Natural killer cell (primary cell): Measurements from ENCODE around the gene MACO1. TPM values are rescaled to one million over a fixed set of nuclear protein-coding genes. Genes with fewer than 3 reads are reported as not detected.
"Not testable (repeated sequence)": the region's sequence is repeated elsewhere in the genome, so short reads cannot be mapped to it uniquely, and the experiment has no call there.

Source experiments
- ATAC-seq, 3 donors: fragments of 150-1000 bp in 2 of 3; fragments of 200-7000 bp in 1 of 3; cut with Tn5 transposase; 1 replicate in 1 of 3; 2 replicates in 2 of 3; pipeline ENCODE4 v1.10.0; 2021; ENCODE audit warnings: mild to moderate bottlenecking in 2 of 3, moderate library complexity in 2 of 3
- DNase-seq, 2 donors: peaks; one replicate each; pipeline versions ENCODE4 v3.0.0 to v3.0.0-alpha.2; 2013 to 2021; ENCODE audit warnings: mixed read lengths in 1 of 2
- H3K27ac ChIP-seq: one replicate; pipeline ENCODE4 v1.5.1; 2013; ENCODE audit warnings: mild to moderate bottlenecking, low read length
- H3K27me3 ChIP-seq: one replicate; pipeline ENCODE4 v1.6.1; 2013; ENCODE audit warnings: low read length; ENCODE audit not compliant: control insufficient read depth, insufficient read depth
- H3K36me3 ChIP-seq: one replicate; pipeline ENCODE4 v1.6.1; 2013; ENCODE audit warnings: low read length; ENCODE audit not compliant: control insufficient read depth, insufficient read depth
- H3K4me1 ChIP-seq: one replicate; pipeline ENCODE4 v1.6.1; 2013; ENCODE audit warnings: low read length; ENCODE audit not compliant: control insufficient read depth, insufficient read depth
- H3K4me3 ChIP-seq: one replicate; pipeline ENCODE4 v1.5.1; 2013; ENCODE audit warnings: low read length
- H3K9me3 ChIP-seq: one replicate; pipeline ENCODE4 v1.6.1; 2013; ENCODE audit warnings: low read length; ENCODE audit not compliant: control insufficient read depth, insufficient read depth
- H3K27ac Mint-ChIP-seq, 2 donors: one replicate each; pipeline ENCODE4 v1.8.0; 2022; ENCODE audit warnings: mild to moderate bottlenecking in 2 of 2, mixed read lengths in 2 of 2, moderate library complexity in 1 of 2
- H3K27me3 Mint-ChIP-seq, 2 donors: one replicate each; pipeline ENCODE4 v1.8.0; 2022; ENCODE audit warnings: low read depth in 2 of 2, mixed read lengths in 2 of 2
- H3K36me3 Mint-ChIP-seq: one replicate; pipeline ENCODE4 v1.8.0; 2022; ENCODE audit warnings: mixed read lengths
- H3K4me1 Mint-ChIP-seq, 2 donors: one replicate each; pipeline ENCODE4 v1.8.0; 2022; ENCODE audit warnings: mixed read lengths in 2 of 2
- H3K4me3 Mint-ChIP-seq: one replicate; pipeline ENCODE4 v1.8.0; 2022; ENCODE audit warnings: mild to moderate bottlenecking, moderate library complexity, mixed read lengths
- H3K9me3 Mint-ChIP-seq, 2 donors: one replicate each; pipeline ENCODE4 v1.8.0; 2022; ENCODE audit warnings: mixed read lengths in 2 of 2
- WGBS: methylation state at CpG from one replicate; pipeline ENCODE4 v1.1.7; 2013; ENCODE audit warnings: missing lambda C conversion rate; ENCODE audit not compliant: insufficient coverage; 5-methylcytosine and 5-hydroxymethylcytosine counted together
- intact Hi-C: fragments of 100-400 bp; cut with micrococcal nuclease; formaldehyde crosslinking; loops from one replicate; pipeline ENCODE4 v1.14.2; 2022
- total RNA-seq, 4 donors: library from RNA; stranded (reverse); fragments of 120-200 nt in 1 of 4; gene quantifications; one replicate each; pipeline versions ENCODE4 v1.2.3 to v1.2.4, GENCODE V29; 2013 to 2022
- TF ChIP-seq, protein P1 (sequence below): fragments of 200-600 bp; IDR thresholded peaks from one replicate; pipeline ENCODE4 v1.8.0; 2022; ENCODE audit warnings: antibody characterized with exemption

Gene MACO1, protein sequence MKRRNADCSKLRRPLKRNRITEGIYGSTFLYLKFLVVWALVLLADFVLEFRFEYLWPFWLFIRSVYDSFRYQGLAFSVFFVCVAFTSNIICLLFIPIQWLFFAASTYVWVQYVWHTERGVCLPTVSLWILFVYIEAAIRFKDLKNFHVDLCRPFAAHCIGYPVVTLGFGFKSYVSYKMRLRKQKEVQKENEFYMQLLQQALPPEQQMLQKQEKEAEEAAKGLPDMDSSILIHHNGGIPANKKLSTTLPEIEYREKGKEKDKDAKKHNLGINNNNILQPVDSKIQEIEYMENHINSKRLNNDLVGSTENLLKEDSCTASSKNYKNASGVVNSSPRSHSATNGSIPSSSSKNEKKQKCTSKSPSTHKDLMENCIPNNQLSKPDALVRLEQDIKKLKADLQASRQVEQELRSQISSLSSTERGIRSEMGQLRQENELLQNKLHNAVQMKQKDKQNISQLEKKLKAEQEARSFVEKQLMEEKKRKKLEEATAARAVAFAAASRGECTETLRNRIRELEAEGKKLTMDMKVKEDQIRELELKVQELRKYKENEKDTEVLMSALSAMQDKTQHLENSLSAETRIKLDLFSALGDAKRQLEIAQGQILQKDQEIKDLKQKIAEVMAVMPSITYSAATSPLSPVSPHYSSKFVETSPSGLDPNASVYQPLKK
- total RNA-seq: 10 to 100 TPM; 15.9 to 19.6 (median 16.9) TPM
- 24.1 TPM for total RNA-seq (2013)

DNA sequence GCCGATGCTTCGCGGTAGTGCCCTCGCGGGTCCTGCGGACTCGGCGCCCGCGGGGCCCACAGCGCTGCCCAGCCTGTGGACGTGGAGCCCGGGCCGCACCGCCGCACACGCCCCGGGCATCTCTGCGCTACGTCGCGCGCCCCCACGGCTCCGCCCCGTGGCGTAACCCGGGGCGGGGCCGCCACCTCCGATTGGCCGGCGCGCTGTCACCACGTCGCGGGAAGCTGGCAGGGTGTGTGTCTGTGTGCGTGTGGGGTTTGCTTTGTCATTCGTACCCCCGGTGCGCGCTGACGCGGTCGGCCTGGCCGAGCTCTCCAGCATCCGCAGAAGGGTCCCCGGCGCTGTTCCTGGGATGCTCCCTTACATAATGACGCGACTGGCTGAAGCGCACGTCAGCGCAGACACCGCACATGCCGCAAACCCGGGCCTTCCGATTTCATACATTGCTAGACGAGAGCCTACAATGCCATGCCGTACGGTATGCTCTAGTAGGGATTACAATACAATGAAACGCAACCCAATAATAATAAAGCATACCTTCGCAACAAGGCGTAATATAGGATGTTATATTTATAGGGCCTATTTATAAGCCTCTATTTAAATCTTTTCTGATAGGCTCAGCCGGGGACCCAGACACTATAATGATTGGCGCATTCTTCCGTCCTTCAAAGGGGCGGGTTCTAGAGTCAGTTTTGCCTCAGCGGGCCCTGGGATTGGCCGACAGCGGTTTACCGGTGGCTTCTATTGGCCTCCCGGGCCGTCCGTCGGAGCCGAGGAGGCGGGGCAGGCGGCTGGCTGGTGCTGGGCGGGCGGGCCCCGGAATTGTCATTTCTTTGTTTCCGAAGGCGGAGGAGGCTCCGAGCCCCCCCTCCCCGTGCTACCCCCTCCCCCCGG, at the start of gene MACO1:
TSS of gene MACO1 (plus strand) at position 825 of the 894 bp plus-strand sequence. CDS start 202 bp downstream, outside the sequence.
- H3K4me1 Mint-ChIP-seq: peaks cover 37 to 40% of the 10 kb centered on the region in 2 donors
- WGBS: under 1% methylated on average over 82 of the region's 87 CpGs
- no peaks in the 10 kb centered on the region for H3K27me3 ChIP-seq
- H3K4me3 ChIP-seq: peak within 1 kb of the TSS; percentile 100
- ATAC-seq: peak; percentile 81 to 93 (median 83)
- H3K27ac ChIP-seq: peak within 1 kb of the TSS; percentile 100
- no peaks in the 10 kb centered on the region for H3K27me3 Mint-ChIP-seq
- H3K36me3 ChIP-seq: no peaks in the 10 kb centered on the region
- peak within 1 kb of the TSS; percentile 99 to 100 for H3K27ac Mint-ChIP-seq
- DNase-seq: peak; percentile 97 to 98
- TF ChIP-seq, protein P1, sequence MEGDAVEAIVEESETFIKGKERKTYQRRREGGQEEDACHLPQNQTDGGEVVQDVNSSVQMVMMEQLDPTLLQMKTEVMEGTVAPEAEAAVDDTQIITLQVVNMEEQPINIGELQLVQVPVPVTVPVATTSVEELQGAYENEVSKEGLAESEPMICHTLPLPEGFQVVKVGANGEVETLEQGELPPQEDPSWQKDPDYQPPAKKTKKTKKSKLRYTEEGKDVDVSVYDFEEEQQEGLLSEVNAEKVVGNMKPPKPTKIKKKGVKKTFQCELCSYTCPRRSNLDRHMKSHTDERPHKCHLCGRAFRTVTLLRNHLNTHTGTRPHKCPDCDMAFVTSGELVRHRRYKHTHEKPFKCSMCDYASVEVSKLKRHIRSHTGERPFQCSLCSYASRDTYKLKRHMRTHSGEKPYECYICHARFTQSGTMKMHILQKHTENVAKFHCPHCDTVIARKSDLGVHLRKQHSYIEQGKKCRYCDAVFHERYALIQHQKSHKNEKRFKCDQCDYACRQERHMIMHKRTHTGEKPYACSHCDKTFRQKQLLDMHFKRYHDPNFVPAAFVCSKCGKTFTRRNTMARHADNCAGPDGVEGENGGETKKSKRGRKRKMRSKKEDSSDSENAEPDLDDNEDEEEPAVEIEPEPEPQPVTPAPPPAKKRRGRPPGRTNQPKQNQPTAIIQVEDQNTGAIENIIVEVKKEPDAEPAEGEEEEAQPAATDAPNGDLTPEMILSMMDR: no peak
- H3K36me3 Mint-ChIP-seq: no peaks in the 10 kb centered on the region
- H3K4me1 ChIP-seq: peaks cover 7% of the 10 kb centered on the region
- no peaks in the 10 kb centered on the region for H3K9me3 ChIP-seq
- intact Hi-C loops: loop anchor here (5.0 kb wide), 1 partner anchor 93 kb away; the partner anchor contains the start of gene TMEM50A
- peak within 1 kb of the TSS; percentile 98 for H3K4me3 Mint-ChIP-seq
- no peaks in the 10 kb centered on the region for H3K9me3 Mint-ChIP-seq

DNA sequence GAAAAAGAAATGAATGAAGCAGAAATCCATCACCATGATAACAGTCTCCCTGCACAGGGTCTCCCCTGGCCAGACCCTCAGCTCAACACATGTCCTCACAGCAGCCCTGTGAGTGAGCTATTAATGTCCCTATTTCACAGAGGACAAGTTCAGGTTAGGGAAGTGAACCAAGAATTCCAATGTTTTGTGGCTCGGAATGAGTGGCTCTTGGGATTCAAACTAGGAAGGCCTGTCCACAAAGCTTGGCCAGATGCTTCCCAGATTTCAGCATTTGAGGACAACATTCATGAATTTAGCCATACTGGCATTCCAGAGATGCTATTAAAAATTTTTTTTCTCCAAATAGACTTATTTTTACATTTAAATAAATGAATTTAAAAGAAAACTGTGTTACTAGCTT, 48.2 kb upstream of the MACO1 start:
- intact Hi-C loops, H3K36me3 ChIP-seq, H3K27me3 ChIP-seq, H3K9me3 Mint-ChIP-seq, H3K4me1 Mint-ChIP-seq, H3K4me3 ChIP-seq, H3K4me1 ChIP-seq, H3K9me3 ChIP-seq, H3K4me3 Mint-ChIP-seq, DNase-seq, H3K27ac Mint-ChIP-seq, H3K27ac ChIP-seq, ATAC-seq, H3K36me3 Mint-ChIP-seq, H3K27me3 Mint-ChIP-seq: not testable (repeated sequence)
- 100% methylated on average over 1 of the region's 1 CpG for WGBS

DNA sequence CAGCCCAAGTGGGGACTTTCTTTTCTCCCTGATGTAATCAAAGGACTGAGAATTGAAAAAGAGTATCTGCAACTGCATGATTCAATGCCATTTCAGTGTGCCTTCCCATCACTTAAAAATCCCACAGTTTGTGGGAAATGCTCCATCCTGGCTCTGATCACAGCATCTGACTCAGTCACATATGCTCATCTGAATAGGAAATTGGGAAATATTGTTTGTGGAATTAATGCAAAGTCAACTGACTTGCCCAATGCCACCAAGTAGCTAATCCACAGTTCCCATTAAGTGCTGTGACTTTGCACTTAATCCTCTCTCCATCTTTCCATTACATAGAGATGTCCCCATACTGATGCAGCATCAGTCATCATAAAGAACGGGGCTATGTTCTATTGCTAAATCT, 47.6 kb upstream of the MACO1 start:
- ATAC-seq, H3K4me1 ChIP-seq, H3K36me3 Mint-ChIP-seq, H3K27me3 ChIP-seq, H3K4me3 Mint-ChIP-seq, H3K9me3 Mint-ChIP-seq, H3K36me3 ChIP-seq, H3K4me3 ChIP-seq, H3K27me3 Mint-ChIP-seq, H3K4me1 Mint-ChIP-seq, intact Hi-C loops, DNase-seq, H3K27ac Mint-ChIP-seq, H3K9me3 ChIP-seq, H3K27ac ChIP-seq: not testable (repeated sequence)
- 100% methylated on average over 1 of the region's 1 CpG for WGBS

DNA sequence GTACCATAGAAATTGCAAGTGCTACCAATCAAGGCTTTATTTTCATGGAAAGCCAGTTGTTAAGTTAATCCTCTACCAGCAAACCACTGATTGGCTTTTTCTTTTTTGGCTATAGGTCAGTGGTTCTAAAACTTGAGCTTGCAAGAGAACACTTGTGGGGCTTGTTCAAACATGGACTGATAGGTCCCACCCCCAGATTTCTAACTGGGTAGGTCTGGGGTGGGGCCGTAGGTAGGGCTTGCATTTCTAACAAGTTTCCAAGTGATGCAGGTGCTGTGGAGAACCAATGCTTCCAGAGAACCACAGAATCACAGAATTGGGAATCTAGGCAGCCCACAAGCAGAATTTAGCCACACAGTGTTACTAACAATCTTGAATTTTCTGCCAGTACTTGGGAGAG, 46.8 kb upstream of the MACO1 start:
- H3K36me3 Mint-ChIP-seq, H3K27me3 Mint-ChIP-seq, ATAC-seq, H3K27ac ChIP-seq, H3K4me3 Mint-ChIP-seq, DNase-seq, intact Hi-C loops, H3K9me3 ChIP-seq, H3K36me3 ChIP-seq, H3K27ac Mint-ChIP-seq, H3K27me3 ChIP-seq, H3K9me3 Mint-ChIP-seq, H3K4me3 ChIP-seq, H3K4me1 Mint-ChIP-seq, H3K4me1 ChIP-seq: not testable (repeated sequence)
- no CpG with 5 or more reads among the region's 1 CpG for WGBS

DNA sequence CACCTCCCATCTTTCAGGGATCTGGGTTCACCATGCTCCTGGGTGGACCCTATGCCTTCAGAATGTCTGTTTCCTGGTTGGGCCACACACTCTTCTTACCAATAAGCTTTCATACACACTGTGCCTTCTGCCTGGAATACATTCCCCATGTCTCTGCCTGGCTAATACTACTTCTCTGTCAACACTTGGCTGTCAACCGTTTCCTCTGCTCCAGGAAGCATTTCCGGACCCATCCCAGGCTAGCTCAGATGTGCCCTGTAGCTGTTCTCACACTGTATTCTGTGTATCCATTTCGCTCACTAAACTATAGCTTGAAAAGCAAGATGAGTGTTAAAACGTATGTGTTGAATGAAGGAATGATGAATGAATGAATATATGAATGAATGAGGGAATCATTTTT, 43.6 kb upstream of the MACO1 start:
- WGBS: 97% methylated on average over 4 of the region's 4 CpGs
- H3K27ac ChIP-seq: not testable (repeated sequence)

DNA sequence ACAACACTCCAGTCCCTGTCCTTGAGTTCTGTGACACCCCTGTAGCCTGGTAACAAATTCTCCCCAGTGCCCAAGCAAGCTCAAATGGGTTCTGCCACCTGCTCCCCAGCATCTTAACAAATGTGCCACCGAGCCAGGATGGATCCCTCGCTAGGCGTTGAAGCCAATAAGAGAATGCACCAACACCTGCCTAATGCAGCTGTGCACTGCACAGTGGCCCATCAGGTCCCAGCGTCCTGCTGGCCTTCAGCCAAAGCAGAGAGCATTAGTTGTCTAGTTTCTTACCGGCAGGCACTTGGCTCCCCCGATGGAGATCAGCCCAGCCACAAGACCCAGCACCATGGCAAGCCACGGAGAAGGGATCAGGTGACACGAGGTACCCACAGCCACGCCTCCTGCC, 42.0 kb upstream of the MACO1 start:
- H3K4me1 ChIP-seq, intact Hi-C loops, H3K9me3 ChIP-seq, H3K27me3 ChIP-seq, H3K4me3 ChIP-seq, H3K36me3 ChIP-seq, H3K9me3 Mint-ChIP-seq, H3K27me3 Mint-ChIP-seq, H3K27ac ChIP-seq, DNase-seq, ATAC-seq, H3K4me1 Mint-ChIP-seq, H3K36me3 Mint-ChIP-seq, H3K27ac Mint-ChIP-seq, H3K4me3 Mint-ChIP-seq: not testable (repeated sequence)
- 83% methylated on average over 6 of the region's 9 CpGs for WGBS

More for the DNA sequence above, 43.6 kb upstream of the MACO1 start:
- DNase-seq, H3K4me1 ChIP-seq, H3K36me3 Mint-ChIP-seq, intact Hi-C loops, H3K4me3 Mint-ChIP-seq, H3K9me3 ChIP-seq, H3K27me3 Mint-ChIP-seq, H3K27ac Mint-ChIP-seq, H3K36me3 ChIP-seq, H3K4me3 ChIP-seq, H3K9me3 Mint-ChIP-seq, ATAC-seq, H3K27me3 ChIP-seq, H3K4me1 Mint-ChIP-seq: not testable (repeated sequence)
